H9 (cell line): ENCODE data around the gene AK4. TPM values are rescaled to one million over a fixed set of nuclear protein-coding genes. Genes with fewer than 3 reads are reported as not detected.

Source experiments
- DNase-seq: peaks from one replicate; pipeline ENCODE4 v3.0.0-alpha.2; 2017
- H2AFZ ChIP-seq: one replicate; pipeline ENCODE4 v1.6.1; 2013; ENCODE audit warnings: mild to moderate bottlenecking, low read length, control low read depth, moderate library complexity
- H2AK5ac ChIP-seq: 2 replicates; pipeline ENCODE4 v1.6.1; 2013; ENCODE audit warnings: low read length, control low read depth, mixed read lengths; ENCODE audit not compliant: insufficient read length
- H2BK120ac ChIP-seq: one replicate; pipeline ENCODE4 v1.6.1; 2013; ENCODE audit warnings: low read depth, mild to moderate bottlenecking, low read length, control low read depth, inconsistent platforms; ENCODE audit not compliant: poor library complexity, severe bottlenecking
- H2BK12ac ChIP-seq: 2 replicates; pipeline ENCODE4 v1.6.1; 2013; ENCODE audit warnings: low read length, control low read depth, mixed read lengths, low read depth; ENCODE audit not compliant: insufficient read length
- H2BK15ac ChIP-seq: 2 replicates; pipeline ENCODE4 v1.6.1; 2013; ENCODE audit warnings: low read depth, low read length, control low read depth
- H2BK20ac ChIP-seq: one replicate; pipeline ENCODE4 v1.6.1; 2013; ENCODE audit warnings: low read depth, mild to moderate bottlenecking, low read length, control low read depth, inconsistent platforms; ENCODE audit not compliant: poor library complexity, severe bottlenecking
- H2BK5ac ChIP-seq: 2 replicates; pipeline ENCODE4 v1.6.1; 2013; ENCODE audit warnings: low read length, control low read depth, mixed read lengths; ENCODE audit not compliant: insufficient read length
- H3K14ac ChIP-seq: 2 replicates; pipeline ENCODE4 v1.6.1; 2013; ENCODE audit warnings: low read length, control low read depth; ENCODE audit not compliant: insufficient read depth
- H3K18ac ChIP-seq: 2 replicates; pipeline ENCODE4 v1.6.1; 2013; ENCODE audit warnings: low read depth, mild to moderate bottlenecking, mixed read lengths, low read length, control low read depth; ENCODE audit not compliant: insufficient read length
- H3K23ac ChIP-seq: 2 replicates; pipeline ENCODE4 v1.6.1; 2013; ENCODE audit warnings: low read length, control low read depth, mixed read lengths, low read depth; ENCODE audit not compliant: insufficient read length
- H3K23me2 ChIP-seq: 2 replicates; pipeline ENCODE4 v1.6.1; 2013; ENCODE audit warnings: low read depth, mild to moderate bottlenecking, mixed read lengths, low read length, control low read depth; ENCODE audit not compliant: insufficient read length, poor library complexity, severe bottlenecking
- H3K27ac ChIP-seq: 2 replicates; pipeline ENCODE4 v1.5.1; 2013; ENCODE audit warnings: low read length, control low read depth, mixed read lengths, low read depth; ENCODE audit not compliant: insufficient read length
- H3K27me3 ChIP-seq: 2 replicates; pipeline ENCODE4 v1.6.1; 2013; ENCODE audit warnings: low read length, control low read depth, inconsistent platforms; ENCODE audit not compliant: insufficient read depth
- H3K4ac ChIP-seq: 2 replicates; pipeline ENCODE4 v1.6.1; 2013; ENCODE audit warnings: low read depth, mild to moderate bottlenecking, control low read depth, inconsistent platforms, low read length, moderate library complexity
- H3K4me1 ChIP-seq: 2 replicates; pipeline ENCODE4 v1.6.1; 2013; ENCODE audit warnings: low read length, control low read depth, inconsistent platforms; ENCODE audit not compliant: insufficient read depth
- H3K4me2 ChIP-seq: 2 replicates; pipeline ENCODE4 v1.6.1; 2013; ENCODE audit warnings: low read length, control low read depth, mixed read lengths; ENCODE audit not compliant: insufficient read length, insufficient read depth
- H3K56ac ChIP-seq: 2 replicates; pipeline ENCODE4 v1.6.1; 2013; ENCODE audit warnings: low read depth, mild to moderate bottlenecking, mixed read lengths, low read length, control low read depth; ENCODE audit not compliant: insufficient read length
- H3K79me1 ChIP-seq: 2 replicates; pipeline ENCODE4 v1.6.1; 2013; ENCODE audit warnings: low read depth, mild to moderate bottlenecking, moderate library complexity, low read length, control low read depth, inconsistent platforms; ENCODE audit not compliant: insufficient read depth, poor library complexity, severe bottlenecking
- H3K79me2 ChIP-seq: 2 replicates; pipeline ENCODE4 v1.6.1; 2013; ENCODE audit warnings: low read length, control low read depth, inconsistent platforms; ENCODE audit not compliant: insufficient read depth
- H3K9ac ChIP-seq: 2 replicates; pipeline ENCODE4 v1.6.1; 2013; ENCODE audit warnings: low read length, control low read depth, mixed read lengths; ENCODE audit not compliant: insufficient read length; ENCODE audit errors: extremely low read depth
- H3K9me3 ChIP-seq: one replicate; pipeline ENCODE4 v1.6.1; 2013; ENCODE audit warnings: low read depth, low read length, inconsistent platforms; ENCODE audit not compliant: control insufficient read depth
- H3T11ph ChIP-seq: one replicate; pipeline ENCODE4 v1.6.1; 2013; ENCODE audit warnings: mild to moderate bottlenecking, low read length, control low read depth, inconsistent platforms
- H4K20me1 ChIP-seq: one replicate; pipeline ENCODE4 v1.6.1; 2013; ENCODE audit not compliant: control insufficient read depth, insufficient read length, insufficient read depth
- H4K5ac ChIP-seq: 2 replicates; pipeline ENCODE4 v1.6.1; 2013; ENCODE audit warnings: low read depth, mild to moderate bottlenecking, mixed read lengths, low read length, control low read depth; ENCODE audit not compliant: insufficient read length
- H4K8ac ChIP-seq: replicated peaks from 2 replicates; pipeline ENCODE4 v1.6.1; 2013; ENCODE audit warnings: low read length, control low read depth, mixed read lengths, low read depth; ENCODE audit not compliant: insufficient read length
- H4K91ac ChIP-seq: 2 replicates; pipeline ENCODE4 v1.6.1; 2013; ENCODE audit warnings: low read depth, mild to moderate bottlenecking, moderate library complexity, mixed read lengths, low read length, control low read depth; ENCODE audit not compliant: insufficient read length
- H3K27ac Mint-ChIP-seq, 3 experiments: 2 replicates in 2 of 3; 3 replicates in 1 of 3; pipeline ENCODE4 v1.8.0; 2020 to 2021; ENCODE audit warnings: mixed read lengths in 3 of 3, mild to moderate bottlenecking in 1 of 3, moderate library complexity in 1 of 3
- H3K27me3 Mint-ChIP-seq: 2 replicates; pipeline ENCODE4 v1.8.0; 2021; ENCODE audit warnings: low read depth, mild to moderate bottlenecking, moderate library complexity, mixed read lengths
- H3K36me3 Mint-ChIP-seq, 3 experiments: 2 replicates in 2 of 3; 3 replicates in 1 of 3; pipeline ENCODE4 v1.8.0; 2020 to 2021; ENCODE audit warnings: low read depth in 3 of 3, mixed read lengths in 3 of 3; ENCODE audit not compliant: insufficient read depth in 1 of 3
- H3K4me1 Mint-ChIP-seq, 2 experiments: 2 replicates each; pipeline ENCODE4 v1.8.0; 2020; ENCODE audit warnings: mixed read lengths in 2 of 2
- H3K4me3 Mint-ChIP-seq, 2 experiments: 2 replicates in 1 of 2; 3 replicates in 1 of 2; pipeline ENCODE4 v1.8.0; 2020 to 2021; ENCODE audit warnings: mild to moderate bottlenecking in 2 of 2, mixed read lengths in 2 of 2, moderate library complexity in 1 of 2
- H3K9me3 Mint-ChIP-seq, 2 experiments: 2 replicates in 1 of 2; 3 replicates in 1 of 2; pipeline ENCODE4 v1.8.0; 2020; ENCODE audit warnings: mild to moderate bottlenecking in 2 of 2, mixed read lengths in 2 of 2, moderate library complexity in 1 of 2
- CTCF ChIP-seq: fragments of 200-600 bp; sonication (generic); conservative IDR thresholded peaks from 3 replicates; pipeline ENCODE4 v1.8.0; 2021; ENCODE audit warnings: antibody characterized with exemption, mild to moderate bottlenecking
- WGBS: extraction: QIAGEN DNeasy Blood & Tissue Kit; methylation state at CpG from one replicate; pipeline ENCODE4 v1.1.7; 2013; ENCODE audit warnings: missing lambda C conversion rate, low lambda C conversion rate, mixed read lengths; ENCODE audit not compliant: insufficient read length; ENCODE audit errors: extremely low coverage; 5-methylcytosine and 5-hydroxymethylcytosine counted together
- total RNA-seq: library from RNA; stranded (reverse); gene quantifications from 2 replicates; pipeline ENCODE4 v1.2.1, GENCODE V29; 2021

AK4 gene
- total RNA-seq, 1 experiment from 2014 or later: 45.6 TPM

DNA sequence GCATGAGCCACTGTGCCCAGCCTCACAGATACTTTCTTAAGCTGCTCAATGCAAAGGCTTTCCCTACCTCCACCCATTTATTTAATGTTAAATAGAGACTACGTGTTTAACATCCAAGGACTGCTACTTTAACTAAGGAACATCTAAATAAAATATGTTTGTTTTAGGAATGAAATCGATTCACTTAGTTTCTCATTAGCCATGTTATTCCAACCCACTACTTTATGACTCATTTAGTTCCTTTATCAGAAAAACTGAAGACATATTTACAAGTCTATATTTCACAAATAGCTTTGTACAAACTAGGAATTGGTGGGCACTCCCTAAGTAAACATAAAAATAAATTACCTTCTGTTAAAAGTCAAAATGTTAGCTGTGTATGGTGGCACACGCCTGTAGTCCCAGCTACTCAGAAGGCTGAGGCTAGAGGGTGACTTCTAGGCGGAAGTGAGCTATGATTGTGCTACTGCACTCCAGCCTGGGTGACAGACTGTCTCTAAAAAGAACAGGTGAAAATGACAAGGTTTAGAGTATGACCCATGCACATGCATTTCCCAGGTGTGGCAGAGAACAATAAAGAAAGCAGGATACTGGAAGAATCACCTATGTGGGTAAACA, 39.9 kb upstream of the AK4 start:
- Histone ChIP-seq H3K4me1 (no peaks in the 10 kb centered on the region; the same call in 1 of the 2 replicates), H2BK5ac (no peak overlapping the region), H2BK120ac (no peak overlapping the region), H3K18ac (no peak overlapping the region), H4K91ac (no peak overlapping the region), H2BK15ac (no peak overlapping the region), H3T11ph (no peak overlapping the region), H3K9ac (no peak overlapping the region), H3K23ac (no peak overlapping the region), H4K20me1 (no peaks in the 10 kb centered on the region), H2BK20ac (no peak overlapping the region), H3K27me3 (no peaks in the 10 kb centered on the region), H3K79me1 (no peaks in the 10 kb centered on the region), H3K23me2 (no peaks in the 10 kb centered on the region), H3K14ac (no peak overlapping the region), H3K4ac (no peak overlapping the region), H2AK5ac (no peak overlapping the region), H4K5ac (no peak overlapping the region), H3K79me2 (no peaks in the 10 kb centered on the region), H2AFZ (no peak overlapping the region), H3K4me2 (no peak overlapping the region), H4K8ac (no peak overlapping the region), H3K56ac (no peak overlapping the region), H2BK12ac (no peak overlapping the region), H3K27ac (no peak overlapping the region), H3K9me3 (no peaks in the 10 kb centered on the region)
- peaks cover 0 to 3% of the 10 kb centered on the region in 2 experiments; a peak in 1 of 5 replicates for H3K9me3 Mint-ChIP-seq
- H3K27ac Mint-ChIP-seq: no peak overlapping the region
- TF ChIP-seq CTCF: no peak
- no peaks in the 10 kb centered on the region for H3K4me1 Mint-ChIP-seq
- H3K27me3 Mint-ChIP-seq: no peaks in the 10 kb centered on the region; the same call in 1 of the 2 replicates
- H3K4me3 Mint-ChIP-seq: no peak overlapping the region
- DNase-seq: no peak
- H3K36me3 Mint-ChIP-seq: no peaks in the 10 kb centered on the region
- WGBS: no CpG with 5 or more reads among the region's 4 CpGs
